ENCODE results near the gene KLB.
"Not testable (repeated sequence)": the region's sequence is repeated elsewhere in the genome, so short reads cannot be mapped to it uniquely, and the experiment has no call there.

Gene KLB

GRCh38 chr4:39365830-39366771 is 40.6 kb upstream of the KLB start, which contains the start of gene RFC1:
Gene RFC1 (minus strand): TSS chr4:39366362. CDS start chr4:39366241, 121 bp downstream.
- Histone ChIP-seq H3K36me3 (replicated peaks) (peaks cover 2% of the 10 kb centered on the region), H3K4me3 (ENCODE audit: low read depth, low read length) (peak within 1 kb of the TSS; percentile 96), H3K27ac (peak within 1 kb of the TSS; percentile 83), H3K27me3 (replicated peaks) (no peaks in the 10 kb centered on the region)
- TF ChIP-seq CTCF (IDR thresholded peaks at IDR 0.05; ENCODE audit: low read depth, low read length, missing control alignments), result no peak
- peak; percentile 89 for DNase-seq
- in situ Hi-C loops (cut with HindIII; ENCODE audit: low pct_ligation_motif_present, low sequenced_read_pairs), result no loop called here

DNA sequence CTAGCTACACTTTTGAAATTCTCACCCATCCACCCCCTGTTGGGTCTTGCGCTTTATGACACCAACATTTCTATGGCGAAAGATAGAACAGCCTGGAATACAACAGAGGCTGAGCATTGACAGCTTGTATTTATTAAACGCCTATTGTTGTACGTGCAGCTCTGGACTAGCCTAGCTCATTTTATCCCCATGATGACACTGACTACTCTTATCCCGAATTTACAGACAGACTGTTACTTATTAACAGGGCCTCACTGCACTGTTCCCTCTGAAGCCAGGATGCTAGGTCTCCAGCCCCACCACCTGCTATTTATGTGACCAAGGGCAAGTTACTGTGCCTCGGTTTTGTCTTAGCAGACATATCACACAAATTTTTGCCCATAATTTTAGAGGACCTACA is 39.6 kb upstream of the KLB start:
- H3K36me3 ChIP-seq (replicated peaks), result peaks cover 2% of the 10 kb centered on the region
- no peak for TF ChIP-seq CTCF (IDR thresholded peaks at IDR 0.05; ENCODE audit: low read depth, low read length, missing control alignments)

DNA sequence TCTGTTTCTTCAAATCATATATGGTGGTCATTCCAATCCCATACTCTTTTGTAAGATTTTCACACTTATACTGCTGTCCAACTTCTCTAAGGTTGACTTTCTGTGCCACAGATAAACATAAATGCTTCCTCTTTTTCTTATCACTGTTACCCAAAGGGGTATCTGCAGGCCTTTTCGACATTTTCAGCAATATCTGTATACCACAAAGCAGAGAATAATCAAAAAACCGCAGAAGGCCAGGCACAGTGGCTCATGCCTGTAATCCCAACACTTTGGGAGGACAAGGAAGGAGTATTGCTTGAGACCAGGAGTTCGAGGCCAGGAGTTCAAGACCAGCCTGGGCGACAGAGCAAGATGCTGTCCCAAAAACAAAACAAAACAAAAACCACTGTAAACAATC is 37.4 kb upstream of the KLB start:
- no peak for TF ChIP-seq CTCF (IDR thresholded peaks at IDR 0.05; ENCODE audit: low read depth, low read length, missing control alignments)
- Histone ChIP-seq H3K4me3 (ENCODE audit: low read depth, low read length) (no peak overlapping the region), H3K27ac (no peak overlapping the region), H3K36me3 (replicated peaks) (peaks cover 2% of the 10 kb centered on the region), H3K27me3 (replicated peaks) (no peaks in the 10 kb centered on the region)
- in situ Hi-C loops (cut with HindIII; ENCODE audit: low pct_ligation_motif_present, low sequenced_read_pairs), result no loop called here
- no peak for DNase-seq

More for the DNA sequence above, 39.6 kb upstream of the KLB start:
- in situ Hi-C loops (cut with HindIII; ENCODE audit: low pct_ligation_motif_present, low sequenced_read_pairs), result no loop called here
- DNase-seq, result no peak
- H3K27ac ChIP-seq, result no peak overlapping the region
- no peaks in the 10 kb centered on the region for H3K27me3 ChIP-seq (replicated peaks)
- H3K4me3 ChIP-seq (ENCODE audit: low read depth, low read length), result no peak overlapping the region

GRCh38 chr4:39371209-39371608 is 35.5 kb upstream of the KLB start:
- H3K36me3 ChIP-seq (replicated peaks); DNase-seq; in situ Hi-C loops (cut with HindIII; ENCODE audit: low pct_ligation_motif_present, low sequenced_read_pairs); H3K4me3 ChIP-seq (ENCODE audit: low read depth, low read length); H3K27ac ChIP-seq; H3K27me3 ChIP-seq (replicated peaks): not testable (repeated sequence)

DNA sequence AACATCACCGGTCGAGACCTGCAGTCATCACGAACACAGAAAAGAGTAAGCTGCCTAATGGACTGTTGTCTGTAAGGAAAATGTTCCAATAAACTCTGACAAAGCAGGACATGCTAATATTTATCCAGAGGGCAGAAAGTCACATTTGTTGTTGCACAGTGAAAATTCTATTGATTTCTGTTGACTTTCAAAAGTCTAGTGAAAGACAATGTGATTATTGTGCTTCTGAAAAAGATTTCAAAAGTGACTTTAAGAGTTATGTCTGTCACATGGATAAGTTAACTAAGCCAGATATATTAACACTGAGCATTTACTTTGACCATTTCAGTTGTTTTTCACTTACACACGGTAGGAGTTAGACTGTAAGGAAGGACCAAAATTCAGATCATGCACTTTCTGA is 31.3 kb upstream of the KLB start:
- DNase-seq, result no peak
- in situ Hi-C loops (cut with HindIII; ENCODE audit: low pct_ligation_motif_present, low sequenced_read_pairs), result no loop called here
- Histone ChIP-seq H3K27ac (no peak overlapping the region), H3K36me3 (replicated peaks) (no peaks in the 10 kb centered on the region), H3K4me3 (ENCODE audit: low read depth, low read length) (no peak overlapping the region), H3K27me3 (replicated peaks) (no peaks in the 10 kb centered on the region)
- TF ChIP-seq CTCF (IDR thresholded peaks at IDR 0.05; ENCODE audit: low read depth, low read length, missing control alignments), result no peak

DNA sequence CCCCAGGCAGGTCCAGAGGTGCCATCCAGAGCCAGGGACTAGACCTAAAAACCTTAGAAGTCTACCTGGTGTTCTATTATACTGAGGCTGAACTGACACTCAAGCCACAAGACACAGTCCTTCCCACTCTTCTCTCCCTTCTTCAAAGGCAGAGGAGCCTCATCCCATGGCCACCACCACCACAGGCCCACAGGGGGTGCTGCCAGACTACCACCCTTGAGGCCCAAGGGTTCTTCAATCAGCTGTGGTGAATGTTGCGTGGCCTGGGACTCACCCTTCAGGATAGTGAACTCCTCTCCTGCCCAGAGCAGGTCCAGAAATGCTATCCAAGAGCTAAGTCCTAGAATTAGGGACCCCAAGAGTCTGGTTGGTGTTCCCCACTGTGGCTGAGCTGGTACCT is 23.0 kb upstream of the KLB start:
- in situ Hi-C loops (cut with HindIII; ENCODE audit: low pct_ligation_motif_present, low sequenced_read_pairs), result no loop called here
- no peak overlapping the region for H3K27ac ChIP-seq
- no peaks in the 10 kb centered on the region for H3K36me3 ChIP-seq (replicated peaks)
- no peak overlapping the region for H3K4me3 ChIP-seq (ENCODE audit: low read depth, low read length)
- DNase-seq, result no peak
- TF ChIP-seq CTCF (IDR thresholded peaks at IDR 0.05; ENCODE audit: low read depth, low read length, missing control alignments), result no peak
- no peaks in the 10 kb centered on the region for H3K27me3 ChIP-seq (replicated peaks)

Measured in brain microvascular endothelial cell (primary cell).